Calu3 (cell line): ENCODE data around the gene SLC4A1. TPM values are rescaled to one million over a fixed set of nuclear protein-coding genes. Genes with fewer than 3 reads are reported as not detected.

Source experiments
- BruUV-seq: library from RNA; stranded (reverse); fragments of 400-500 nt; replicated peaks from 2 replicates; lab custom pipeline; 2021; lab: Mats Ljungman, UMichigan
- CTCF ChIA-PET: fragments of 300-600 bp; sonication (Branson Sonifier 250); formaldehyde crosslinking; loops from one replicate; lab custom pipeline; 2022; ENCODE audit warnings: antibody characterized with exemption; lab: Charles Lee
- DNase-seq: peaks from one replicate; pipeline ENCODE4 v3.0.0; 2022
- H3K27ac Mint-ChIP-seq: one replicate; pipeline ENCODE4 v1.8.0; 2022; ENCODE audit warnings: mixed read lengths; ENCODE audit not compliant: unreplicated experiment
- H3K27me3 Mint-ChIP-seq: one replicate; pipeline ENCODE4 v1.8.0; 2022; ENCODE audit warnings: mixed read lengths; ENCODE audit not compliant: unreplicated experiment
- H3K36me3 Mint-ChIP-seq: one replicate; pipeline ENCODE4 v1.8.0; 2022; ENCODE audit warnings: mild to moderate bottlenecking, moderate library complexity, mixed read lengths; ENCODE audit not compliant: insufficient read depth, unreplicated experiment
- H3K4me1 Mint-ChIP-seq: one replicate; pipeline ENCODE4 v1.8.0; 2022; ENCODE audit warnings: mild to moderate bottlenecking, low read depth, mixed read lengths; ENCODE audit not compliant: unreplicated experiment
- H3K4me3 Mint-ChIP-seq: one replicate; pipeline ENCODE4 v1.8.0; 2022; ENCODE audit warnings: mild to moderate bottlenecking, low read depth, moderate library complexity, mixed read lengths; ENCODE audit not compliant: unreplicated experiment
- H3K9me3 Mint-ChIP-seq: one replicate; pipeline ENCODE4 v1.8.0; 2022; ENCODE audit warnings: low read depth, mixed read lengths; ENCODE audit not compliant: unreplicated experiment
- CTCF ChIP-seq: fragments of 200-600 bp; IDR thresholded peaks from one replicate; pipeline ENCODE4 v1.8.0; 2022; ENCODE audit warnings: antibody characterized with exemption; ENCODE audit not compliant: unreplicated experiment
- intact Hi-C: fragments of 100-400 bp; cut with micrococcal nuclease; formaldehyde crosslinking; loops from one replicate; pipeline ENCODE4 v1.10.0; 2022; ENCODE audit not compliant: unreplicated experiment
- total RNA-seq: library from RNA; stranded (reverse); gene quantifications from 2 replicates; pipeline ENCODE4 v1.2.3, GENCODE V29; 2022

Gene SLC4A1
- total RNA-seq, 1 experiment from 2014 or later: not detected

- Mint-ChIP-seq H3K4me3 (no peak overlapping the region), H3K4me1 (peaks cover 21% of the 10 kb centered on the region), H3K27ac (no peak overlapping the region), H3K36me3 (peaks cover 12% of the 10 kb centered on the region), H3K27me3 (peaks cover 26% of the 10 kb centered on the region), H3K9me3 (no peaks in the 10 kb centered on the region)
- BruUV-seq: no TSS peak
- no peak for DNase-seq
- CTCF ChIA-PET: interaction anchor here (0.6 to 1.2 kb wide), 2 partner anchors 35 to 94 kb away, joined by 3 read pairs; partner anchors contain the start of gene SLC25A39
- TF ChIP-seq CTCF: no peak
- intact Hi-C loops: no loop called here
These were observed 37.8 kb downstream of the SLC4A1 start for GRCh38 chr17:44230140-44230539.

- Mint-ChIP-seq H3K36me3 (peaks cover 7% of the 10 kb centered on the region), H3K9me3 (no peaks in the 10 kb centered on the region), H3K4me3 (no peak overlapping the region), H3K27me3 (peaks cover 26% of the 10 kb centered on the region), H3K4me1 (peaks cover 14% of the 10 kb centered on the region), H3K27ac (no peak overlapping the region)
- DNase-seq: no peak
- CTCF ChIA-PET: interaction anchor here (0.5 to 0.6 kb wide), 2 partner anchors 11 to 366 kb away, joined by 3 read pairs; no protein-coding TSS in a partner anchor
- TF ChIP-seq CTCF: no peak
- no TSS peak for BruUV-seq
- intact Hi-C loops: no loop called here
These were observed 38.8 kb downstream of the SLC4A1 start for GRCh38 chr17:44229090-44229489.

- no TSS peak for BruUV-seq
- peaks cover 49% of the 10 kb centered on the region for H3K36me3 Mint-ChIP-seq
- H3K4me1 Mint-ChIP-seq: peaks cover 20% of the 10 kb centered on the region
- TF ChIP-seq CTCF: no peak
- H3K27me3 Mint-ChIP-seq: peaks cover 2% of the 10 kb centered on the region
- DNase-seq: peak; percentile 88
- peak overlapping the region; percentile 42 for H3K4me3 Mint-ChIP-seq
- intact Hi-C loops: loop anchor here (5.0 kb wide), 2 partner anchors 104 to 124 kb away; partner anchors contain the start of gene GRN
- H3K9me3 Mint-ChIP-seq: no peaks in the 10 kb centered on the region
- H3K27ac Mint-ChIP-seq: peak overlapping the region; percentile 73
- CTCF ChIA-PET: interaction anchor here (0.6 to 1.1 kb wide), 2 partner anchors 37 to 164 kb away, joined by 4 to 6 read pairs; partner anchors contain the start of gene TMUB2
These were observed 44.3 kb downstream of the SLC4A1 start for GRCh38 chr17:44223541-44224071.

GRCh38 chr17:44222112-44222869 lies 45.6 kb downstream of the SLC4A1 start:
- Mint-ChIP-seq H3K27ac (peak overlapping the region; percentile 79), H3K9me3 (no peaks in the 10 kb centered on the region), H3K27me3 (no peaks in the 10 kb centered on the region), H3K4me3 (peak overlapping the region; percentile 86), H3K4me1 (peaks cover 28% of the 10 kb centered on the region), H3K36me3 (peaks cover 60% of the 10 kb centered on the region)
- TF ChIP-seq CTCF: no peak
- no TSS peak for BruUV-seq
- CTCF ChIA-PET: interaction anchor here (0.6 to 2.0 kb wide), 13 partner anchors 10 to 331 kb away, joined by 3 to 10 read pairs (median 4); partner anchors contain the start of genes GRN and SLC25A39
- peak; percentile 81 for DNase-seq
- intact Hi-C loops: loop anchor here (1.0 to 5.0 kb wide), 3 partner anchors 22 to 125 kb away; partner anchors contain the start of gene GRN
